HG03045 (cell line): ENCODE data around the gene C10orf95.
A peak's percentile ranks its signal among the peaks of the same experiment; 100 is the strongest.

Experiments
- ATAC-seq: cut with Tn5 transposase; IDR thresholded peaks from one replicate; pipeline ENCODE4 v1.9.1; 2021; ENCODE audit warnings: mild to moderate bottlenecking, moderate library complexity; ENCODE audit not compliant: unreplicated experiment

Gene C10orf95

DNA sequence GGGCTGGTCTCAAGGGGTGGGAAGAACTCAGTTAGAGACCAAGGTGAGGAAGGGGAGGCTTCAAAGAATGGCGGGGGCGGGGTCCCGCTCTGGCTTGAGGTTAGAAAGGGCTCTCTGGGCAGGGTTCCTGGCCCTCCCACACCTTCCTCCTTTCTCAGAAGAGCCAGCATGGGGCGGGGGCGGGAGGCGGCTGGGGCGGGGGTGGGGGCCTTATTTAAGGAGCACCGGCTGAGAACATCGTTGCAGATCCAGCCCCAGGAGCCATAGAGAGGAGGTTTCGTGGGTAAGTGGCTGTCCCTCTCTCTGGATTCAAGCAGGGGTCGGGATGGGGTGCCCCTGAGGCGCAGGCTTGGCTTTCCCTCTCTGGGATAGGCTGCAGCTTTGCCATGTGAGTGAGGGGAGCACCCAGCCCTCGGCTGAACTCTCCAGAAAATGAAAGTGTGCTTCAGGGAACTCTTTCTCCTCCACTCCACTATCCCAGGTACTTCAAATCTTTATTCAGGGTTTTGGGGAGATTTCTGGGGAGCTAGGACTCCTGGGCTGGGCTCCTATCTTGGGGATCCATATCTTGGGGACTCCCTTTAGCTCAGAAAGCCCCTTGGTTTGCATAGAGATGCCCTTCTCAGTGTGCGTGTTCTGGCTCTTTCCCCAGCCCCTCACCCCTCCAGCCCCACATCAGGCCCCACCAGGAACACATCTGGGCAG, 15.7 kb downstream of the C10orf95 start:
- no peak for ATAC-seq

DNA sequence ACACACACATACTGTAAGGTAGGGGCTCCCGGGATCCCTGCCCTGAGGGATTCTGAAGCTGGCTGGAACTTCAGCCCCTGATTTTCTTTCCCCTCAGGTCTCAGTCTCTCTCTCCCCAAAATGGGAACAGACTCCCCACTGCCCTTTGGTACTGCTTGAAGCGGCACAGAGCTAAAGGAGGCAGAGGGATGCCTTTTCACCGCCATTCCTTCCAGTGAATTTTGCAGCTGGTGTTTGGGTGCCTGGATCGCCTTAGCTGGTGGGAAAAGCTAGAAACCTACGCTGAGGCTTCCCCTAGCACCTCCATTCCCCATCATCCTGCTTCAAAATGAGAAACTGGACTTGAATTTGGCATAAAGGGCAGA, 16.2 kb downstream of the C10orf95 start:
- no peak for ATAC-seq

DNA sequence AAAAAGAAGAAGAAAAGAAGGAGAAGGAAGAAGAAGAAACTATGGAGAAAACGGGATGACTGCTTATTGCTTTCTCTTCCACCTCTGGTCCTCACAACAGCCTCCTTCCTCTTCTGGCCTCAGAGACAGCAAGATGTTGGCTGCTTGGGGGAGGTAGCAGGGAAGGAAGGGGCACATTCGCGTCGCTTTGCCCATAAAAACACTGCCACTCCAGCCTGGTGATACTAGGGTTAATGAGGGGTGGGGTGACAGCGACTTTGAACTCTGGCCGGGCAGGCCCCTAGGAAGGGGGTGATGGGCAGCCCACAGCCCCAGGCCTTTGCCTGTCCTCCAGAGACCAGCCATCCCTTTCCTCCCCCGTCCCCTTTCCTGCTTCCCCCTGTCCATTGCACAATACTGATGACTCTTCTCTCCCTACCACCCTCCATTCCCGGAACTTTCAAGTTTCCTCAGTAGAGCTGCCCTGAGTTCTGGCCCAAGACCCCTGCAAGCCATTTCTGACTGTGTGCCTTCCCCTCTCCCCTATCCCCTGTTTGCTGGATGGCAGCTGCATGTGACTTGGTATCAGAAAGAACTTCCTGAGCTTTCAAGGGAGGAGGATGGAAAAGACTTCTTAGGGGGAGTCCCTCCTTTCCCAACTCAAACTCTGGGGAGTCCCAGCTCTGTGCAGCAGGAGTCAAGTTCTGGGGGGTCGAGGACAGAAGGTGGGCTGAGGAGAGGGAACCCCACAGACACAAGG, 16.8 kb downstream of the C10orf95 start:
- ATAC-seq, result no peak

DNA sequence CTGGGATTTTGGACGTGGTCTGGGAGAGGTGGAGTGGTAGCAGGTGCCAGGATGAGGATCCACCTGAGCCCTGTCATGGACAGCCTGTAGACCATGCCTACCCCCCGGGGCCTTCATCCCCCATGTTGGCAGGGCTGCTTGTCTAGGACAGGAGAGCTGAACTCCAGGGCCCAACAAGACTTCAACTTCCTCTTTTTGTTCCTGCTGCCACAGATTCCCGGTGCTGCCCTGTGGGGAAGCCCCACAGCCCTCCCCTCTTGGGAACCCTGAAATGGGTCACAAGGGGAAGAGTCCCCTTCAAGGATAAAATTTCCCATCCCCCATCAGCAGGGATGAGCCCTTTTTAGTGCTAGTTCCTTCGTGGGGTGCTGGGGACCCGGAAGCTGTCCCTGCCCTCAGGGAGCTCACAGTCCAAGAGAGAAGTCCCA, 17.7 kb downstream of the C10orf95 start:
- no peak for ATAC-seq

DNA sequence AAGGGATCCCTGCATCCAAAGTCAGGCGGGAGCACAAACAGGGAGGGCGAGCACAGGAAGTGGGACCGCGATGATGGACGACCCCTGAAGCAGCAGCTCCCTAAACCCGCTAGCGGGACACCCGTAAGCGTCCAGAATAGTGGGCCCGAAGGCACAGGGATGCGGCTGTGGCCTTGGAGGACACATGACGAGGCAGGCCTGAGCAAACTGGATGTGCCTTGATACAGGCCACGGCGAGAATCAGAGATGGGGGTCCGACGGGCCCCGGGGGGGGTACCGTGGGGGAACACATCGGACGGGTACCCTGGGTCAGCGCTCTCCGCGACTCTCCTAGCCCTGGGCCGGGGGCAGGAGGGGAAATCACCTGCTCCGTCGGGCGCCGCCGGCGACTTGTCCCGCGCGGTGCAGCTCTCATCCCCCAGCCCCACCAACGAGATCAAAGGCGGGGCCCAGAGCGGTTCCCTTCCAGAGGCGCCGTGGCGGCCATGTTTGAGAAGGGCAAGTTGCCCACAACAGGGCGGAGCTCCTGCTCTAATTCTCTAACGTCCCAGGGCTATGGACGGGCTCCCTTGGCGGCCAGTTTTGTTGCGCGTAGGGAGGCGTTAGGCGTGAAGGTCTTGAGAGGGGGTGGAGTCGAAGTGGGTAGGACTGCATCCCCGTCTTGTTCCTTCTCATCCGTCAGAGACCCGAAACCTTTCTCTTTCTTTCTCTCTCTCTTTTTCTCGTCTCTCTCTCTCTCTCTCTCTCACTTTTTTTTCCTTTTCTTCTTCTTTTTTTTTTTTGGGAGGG, 19.0 kb downstream of the C10orf95 start, which contains the start of gene CUEDC2:
CUEDC2 (minus strand) TSS at position 413 of the 789 bp plus-strand sequence. CDS start 7,386 bp downstream, outside the sequence.
- ATAC-seq, result peak; percentile 87

DNA sequence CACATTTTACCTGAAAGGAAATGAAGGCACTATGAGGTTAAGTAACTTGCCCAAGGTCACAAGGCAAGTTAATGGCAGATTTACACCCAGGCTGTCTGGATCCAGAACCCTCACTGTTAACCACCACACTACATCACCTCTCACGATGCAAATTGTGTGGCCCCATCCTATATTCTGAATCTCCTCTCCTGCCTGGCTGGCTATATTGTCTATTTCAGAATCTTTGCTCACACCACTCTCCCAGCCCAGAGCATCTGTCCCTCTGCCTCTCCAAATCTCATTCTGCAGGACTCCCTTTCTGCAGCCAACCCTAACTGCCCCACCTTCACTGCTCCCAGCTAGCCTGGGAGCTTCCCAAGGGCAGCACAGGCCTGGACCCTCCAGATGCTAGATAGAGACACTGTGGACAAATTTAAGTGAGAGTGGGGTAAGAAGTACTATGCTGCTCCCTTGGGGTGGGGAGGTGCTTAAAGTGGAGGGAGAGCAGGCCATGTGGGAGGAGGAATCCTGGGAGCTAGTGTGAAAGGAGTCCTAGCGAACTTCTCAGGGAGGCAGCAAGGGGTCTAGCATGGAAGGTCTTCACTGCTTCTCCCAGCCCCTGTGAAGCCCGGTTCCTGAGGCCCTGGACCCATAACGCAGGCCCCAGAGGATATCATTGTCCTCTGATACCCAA, 19.8 kb downstream of the C10orf95 start:
- no peak for ATAC-seq

DNA sequence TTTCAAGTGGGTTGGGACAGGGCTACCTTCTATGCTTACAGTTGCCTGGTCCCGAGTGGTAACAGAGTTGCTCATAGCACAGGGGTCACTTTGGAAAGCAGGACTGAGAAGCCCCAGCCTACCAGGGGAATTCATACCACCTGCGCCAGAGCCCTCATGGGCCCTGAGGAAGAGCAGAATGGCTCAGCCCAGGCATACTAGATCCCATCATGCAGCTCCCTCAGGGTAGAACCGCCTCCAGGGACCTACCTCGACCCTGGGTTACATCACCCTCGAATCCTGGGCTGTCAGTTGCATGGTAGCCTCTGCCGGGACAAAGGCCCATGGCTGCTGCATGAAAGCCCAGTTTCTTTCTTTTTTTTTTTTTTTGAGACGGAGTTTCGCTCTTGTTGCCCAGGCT, 21.9 kb downstream of the C10orf95 start:
- ATAC-seq, result no peak

DNA sequence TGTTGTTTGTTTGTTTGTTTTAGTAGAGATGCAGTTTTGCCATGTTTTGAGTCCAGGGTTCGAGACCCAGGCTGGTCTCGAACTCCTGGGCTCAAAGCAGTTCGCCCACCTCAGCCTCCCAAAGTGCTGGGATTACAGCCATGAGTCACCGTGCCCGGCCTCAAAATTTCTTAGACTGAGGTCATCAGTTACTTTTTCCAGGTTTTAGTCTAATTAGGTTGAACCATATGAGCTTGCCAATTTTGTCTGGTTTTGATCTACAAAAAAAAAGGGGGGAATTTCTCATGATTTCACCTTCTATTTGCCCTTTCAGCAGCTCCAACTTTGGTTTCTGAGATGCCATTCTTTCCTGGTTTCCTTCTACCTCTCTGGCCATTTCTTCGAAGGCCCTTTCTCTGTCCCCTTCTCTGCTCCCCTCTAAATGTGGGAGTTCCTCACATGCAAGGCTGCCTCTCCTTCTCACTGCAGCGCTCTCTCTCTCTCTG, 24.5 kb downstream of the C10orf95 start:
- ATAC-seq, result no peak

DNA sequence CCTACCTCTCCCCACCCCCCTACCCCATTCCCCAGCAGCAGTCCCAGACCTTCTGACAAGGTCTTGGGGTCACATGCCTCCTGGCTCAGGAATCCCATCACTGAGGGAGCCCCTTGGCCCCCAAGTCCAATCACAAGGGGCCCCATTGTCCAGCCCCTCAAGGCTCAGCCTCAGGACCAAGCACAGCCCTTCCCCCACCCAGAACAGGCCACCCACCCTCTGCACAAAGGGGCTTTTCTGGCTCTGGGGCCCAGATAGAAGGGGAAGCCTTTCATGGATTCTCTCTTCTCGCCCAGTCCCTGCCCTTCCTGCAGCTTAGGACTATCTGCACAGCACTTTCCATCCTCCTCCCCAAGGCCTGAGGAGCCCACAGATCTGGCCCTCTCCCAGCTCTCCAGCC, 25.9 kb downstream of the C10orf95 start:
- ATAC-seq, result no peak

DNA sequence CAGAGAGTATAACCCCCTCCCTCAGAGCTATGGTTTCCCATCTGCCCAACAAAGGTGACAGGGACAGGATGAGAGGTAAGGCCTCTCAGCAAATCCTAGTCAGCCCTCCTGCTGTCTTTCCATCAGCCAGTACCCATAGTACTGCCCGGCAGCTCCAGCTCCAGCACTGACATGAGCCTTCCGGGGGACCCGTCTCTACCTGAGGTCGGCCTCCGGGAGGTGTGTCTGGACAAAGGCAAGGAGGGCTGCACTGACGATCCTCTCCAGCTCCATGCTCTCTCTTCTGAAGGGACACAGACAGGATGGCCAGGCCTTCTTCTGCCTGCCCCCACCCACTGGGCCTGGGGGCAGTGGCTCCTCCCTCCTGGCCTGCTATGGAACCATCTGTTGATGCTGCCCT, 26.4 kb downstream of the C10orf95 start:
- ATAC-seq, result no peak

DNA sequence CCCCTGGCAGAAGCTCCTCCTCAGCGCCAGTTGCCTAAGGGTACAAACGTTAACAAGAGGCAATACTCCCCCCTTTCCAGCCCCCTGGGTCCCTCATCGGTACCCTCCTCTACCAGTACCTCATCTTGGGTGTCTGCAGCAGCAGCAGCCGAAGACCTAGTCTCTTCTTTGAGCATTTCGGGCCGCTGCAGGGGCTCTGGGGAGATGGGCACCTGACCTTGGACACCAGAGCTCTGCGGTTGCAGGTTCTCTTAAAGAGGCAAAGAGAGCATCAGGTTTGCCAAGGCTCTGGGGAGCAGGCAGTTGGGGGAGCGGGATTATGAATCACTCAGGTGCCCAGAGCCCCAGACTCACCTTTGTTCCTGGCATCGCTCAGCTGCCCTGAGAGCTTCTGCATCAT, 27.2 kb downstream of the C10orf95 start:
- ATAC-seq, result no peak

DNA sequence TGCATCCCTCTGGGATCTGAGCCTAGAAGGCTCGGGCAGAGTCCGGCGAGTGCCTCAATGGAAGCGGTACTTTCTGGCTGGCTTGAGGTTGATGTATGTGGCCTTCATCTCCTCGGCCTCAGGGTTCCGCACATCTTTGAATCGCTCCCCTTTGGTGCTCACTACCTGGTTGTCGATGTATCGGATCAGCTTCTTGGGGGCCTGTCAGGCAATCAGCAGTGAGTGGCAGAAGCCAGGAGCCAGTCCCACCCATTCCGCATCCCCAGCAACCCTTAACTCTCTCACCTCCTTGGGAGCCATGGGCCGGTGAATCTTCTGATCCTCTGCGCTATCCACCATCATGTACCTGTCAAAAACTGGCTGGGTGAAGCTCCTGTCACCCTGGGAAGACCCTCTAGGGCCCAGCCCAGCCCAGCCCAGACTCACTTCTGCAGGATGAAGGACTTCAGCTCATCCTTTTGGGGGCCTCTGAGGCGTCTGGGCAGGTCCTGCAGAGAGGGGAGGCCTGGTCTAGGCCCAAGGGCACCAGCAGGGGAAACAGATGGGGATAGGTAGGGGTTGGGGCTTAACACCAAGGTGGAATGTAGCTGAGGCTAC, 27.9 kb downstream of the C10orf95 start:
- ATAC-seq, result no peak

DNA sequence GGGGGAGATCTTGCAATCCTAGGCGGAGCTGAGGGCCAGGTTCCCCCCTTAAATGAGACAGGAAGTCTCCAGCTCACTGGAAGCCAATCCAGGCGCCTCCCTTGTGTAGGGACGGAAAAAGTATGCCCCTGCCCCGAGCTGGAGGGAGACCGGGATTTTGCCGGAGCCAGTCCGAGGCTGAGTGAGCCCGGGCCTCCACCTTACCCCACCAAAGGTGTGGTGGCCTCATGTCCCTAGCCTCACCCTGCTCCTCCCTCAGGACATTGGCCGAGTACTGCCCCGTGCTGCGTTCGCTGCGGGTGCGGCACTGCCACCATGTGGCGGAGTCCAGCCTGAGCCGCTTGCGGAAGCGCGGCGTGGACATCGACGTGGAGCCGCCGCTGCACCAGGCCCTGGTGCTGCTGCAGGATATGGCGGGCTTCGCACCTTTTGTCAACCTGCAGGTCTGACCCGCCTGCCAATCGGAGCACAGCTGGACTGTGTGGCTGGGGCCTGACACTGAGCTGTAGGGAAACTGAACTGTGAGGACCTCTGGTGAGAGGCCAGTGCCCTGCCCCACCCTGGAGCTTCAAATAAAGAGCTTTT, 28.7 kb downstream of the C10orf95 start:
- no peak for ATAC-seq

DNA sequence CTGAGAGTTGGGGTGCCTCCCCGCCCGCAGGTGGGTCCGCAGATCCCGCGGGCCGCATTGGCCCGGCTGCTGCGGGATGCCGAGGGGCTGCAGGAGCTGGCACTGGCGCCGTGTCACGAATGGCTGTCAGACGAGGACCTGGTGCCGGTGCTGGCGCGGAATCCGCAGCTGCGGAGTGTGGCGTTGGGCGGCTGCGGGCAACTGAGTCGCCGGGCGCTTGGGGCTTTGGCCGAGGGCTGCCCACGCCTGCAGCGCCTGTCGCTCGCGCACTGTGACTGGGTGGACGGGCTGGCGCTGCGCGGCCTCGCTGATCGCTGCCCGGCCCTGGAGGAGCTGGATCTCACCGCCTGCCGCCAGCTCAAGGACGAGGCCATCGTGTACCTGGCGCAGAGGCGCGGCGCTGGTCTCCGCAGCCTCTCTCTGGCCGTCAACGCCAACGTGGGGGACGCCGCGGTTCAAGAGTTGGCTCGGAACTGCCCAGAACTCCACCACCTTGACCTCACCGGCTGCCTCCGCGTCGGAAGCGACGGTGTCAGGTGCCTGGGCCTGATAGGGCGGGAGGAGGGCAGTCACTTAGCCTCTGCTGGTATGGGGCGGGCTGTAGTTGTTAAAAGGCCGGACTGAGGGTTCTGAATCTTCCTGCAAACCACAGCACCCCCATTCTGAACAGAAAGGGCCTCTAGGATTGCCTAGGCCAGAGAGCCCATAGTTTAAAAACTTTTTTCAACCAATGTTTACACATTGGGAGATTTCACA, 29.4 kb downstream of the C10orf95 start:
- peak; percentile 5 for ATAC-seq

DNA sequence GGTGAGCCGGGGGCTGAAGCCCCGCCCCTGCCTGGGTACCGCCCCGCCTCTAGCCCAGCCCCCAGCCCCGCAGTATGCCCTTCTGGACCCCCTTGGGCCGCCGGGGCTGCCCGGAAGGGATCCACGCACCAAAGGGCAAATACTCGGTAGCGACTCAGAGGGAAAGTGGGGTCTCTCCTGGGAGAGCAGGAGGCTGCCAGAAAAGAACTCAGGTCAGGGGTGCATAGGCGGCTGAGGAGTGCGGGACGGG, 29.9 kb downstream of the C10orf95 start:
- no peak for ATAC-seq

DNA sequence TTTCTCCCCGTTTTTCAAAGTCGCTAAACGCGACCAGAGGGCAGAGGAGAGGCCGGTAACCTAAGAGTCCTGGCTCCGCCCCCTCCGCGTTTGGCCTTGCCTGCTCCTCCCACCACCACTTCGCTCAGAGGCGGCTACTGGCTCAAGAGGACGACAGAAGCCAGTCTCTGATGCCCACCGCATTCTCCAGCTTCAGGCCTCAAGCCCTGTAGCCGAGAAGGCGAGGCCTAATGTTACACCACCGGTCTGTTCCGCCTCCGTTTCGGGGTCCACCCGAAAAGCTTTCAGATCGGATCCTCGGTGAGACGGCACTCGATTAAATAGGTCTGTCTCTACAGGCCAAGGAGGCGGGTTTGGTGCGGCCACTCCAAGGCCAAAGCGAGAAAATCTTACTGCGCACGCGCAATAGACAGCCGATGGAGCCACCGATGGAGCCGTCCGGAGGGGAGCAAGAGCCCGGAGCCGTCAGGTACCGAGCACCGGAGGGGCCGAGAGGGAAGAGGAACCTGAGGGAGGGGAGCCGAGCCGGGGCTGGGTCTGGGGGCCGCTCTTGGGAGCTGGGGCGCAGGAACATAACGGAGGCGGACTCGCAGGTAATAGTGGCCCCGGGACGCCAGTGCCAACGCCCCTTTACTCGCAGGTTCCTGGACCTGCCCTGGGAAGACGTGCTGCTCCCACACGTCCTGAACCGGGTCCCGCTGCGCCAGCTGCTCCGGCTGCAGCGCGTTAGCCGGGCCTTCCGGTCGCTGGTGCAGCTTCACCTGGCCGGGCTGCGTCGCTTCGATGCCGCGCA, 30.4 kb downstream of the C10orf95 start, which contains the start of gene FBXL15:
FBXL15 (plus strand) TSS at position 123 of the 793 bp plus-strand sequence; CDS start at position 417, 294 bp downstream.
- peak; percentile 71 for ATAC-seq

DNA sequence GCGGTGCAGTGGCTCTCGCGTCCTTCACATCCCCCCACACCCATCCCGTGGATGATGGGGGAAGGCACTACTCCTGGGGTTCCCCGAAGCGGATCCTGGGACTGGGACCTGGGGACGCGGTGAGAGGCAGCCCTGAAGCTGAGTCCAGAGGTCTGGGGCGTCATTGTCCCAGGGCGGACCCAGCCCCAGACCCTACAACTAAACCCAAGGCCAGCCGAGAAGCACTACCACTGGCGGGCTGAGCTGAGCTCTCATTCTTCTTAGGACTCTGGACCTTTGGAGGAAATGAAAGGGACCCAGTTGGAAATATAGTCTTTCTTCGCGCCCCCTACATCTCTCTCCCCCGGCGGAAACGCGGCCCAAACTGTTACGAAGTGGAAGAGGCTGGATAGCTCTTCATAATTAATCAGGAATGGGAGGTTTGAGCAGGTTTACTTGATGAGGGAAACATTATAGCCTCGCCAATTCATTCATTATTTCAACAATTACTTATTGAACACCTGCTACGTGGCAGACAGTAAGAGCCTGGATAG, 31.1 kb downstream of the C10orf95 start:
- no peak for ATAC-seq
